ENCODE results near the gene KMT2A.
A peak's percentile ranks its signal among the peaks of the same experiment; 100 is the strongest.
"Not testable (repeated sequence)": the region's sequence is repeated elsewhere in the genome, so short reads cannot be mapped to it uniquely, and the experiment has no call there.

KMT2A gene

GRCh38 chr11:118544010-118544646, 107.8 kb downstream of the KMT2A start:
- Mint-ChIP-seq H3K4me3 (no peak overlapping the region), H3K27me3 (no peaks in the 10 kb centered on the region), H3K9me3 (no peaks in the 10 kb centered on the region), H3K27ac (no peak overlapping the region), H3K4me1 (ENCODE audit: low read depth) (no peaks in the 10 kb centered on the region), H3K36me3 (ENCODE audit: low read depth) (peaks cover 20% of the 10 kb centered on the region)
- intact Hi-C loops (cut with micrococcal nuclease), result no loop called here

- Mint-ChIP-seq H3K4me1 (ENCODE audit: low read depth) (no peaks in the 10 kb centered on the region), H3K27me3 (no peaks in the 10 kb centered on the region), H3K9me3 (no peaks in the 10 kb centered on the region), H3K27ac (no peak overlapping the region), H3K36me3 (ENCODE audit: low read depth) (peaks cover 20% of the 10 kb centered on the region), H3K4me3 (no peak overlapping the region)
- intact Hi-C loops (cut with micrococcal nuclease), result no loop called here
Measured at GRCh38 chr11:118544647-118545010, 108.3 kb downstream of the KMT2A start.

- intact Hi-C loops (cut with micrococcal nuclease), result no loop called here
- H3K27ac Mint-ChIP-seq, result no peak overlapping the region
Measured at GRCh38 chr11:118545533-118545932, 109.2 kb downstream of the KMT2A start.

DNA sequence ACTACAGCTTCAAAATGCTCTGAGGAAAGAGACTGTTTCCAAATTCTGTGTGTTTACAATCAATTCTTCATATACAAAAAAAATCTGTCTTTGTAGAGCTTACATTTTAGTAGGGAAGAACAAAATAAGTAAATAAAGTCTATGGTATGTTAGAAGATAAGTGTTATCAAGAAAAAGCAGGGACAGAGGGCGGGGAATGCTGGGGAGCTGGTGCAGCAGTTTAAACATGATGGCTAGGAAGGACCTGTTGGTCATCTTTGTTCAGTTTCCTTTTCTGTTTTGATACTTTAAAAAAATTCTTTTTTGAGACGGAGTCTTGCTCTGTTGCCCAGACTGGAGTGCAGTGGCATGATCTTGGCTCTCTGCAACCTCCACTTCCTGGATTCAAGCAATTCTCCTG, 110.8 kb downstream of the KMT2A start:
- Mint-ChIP-seq H3K9me3 (no peaks in the 10 kb centered on the region), H3K4me1 (ENCODE audit: low read depth) (no peaks in the 10 kb centered on the region), H3K27ac (no peak overlapping the region), H3K36me3 (ENCODE audit: low read depth) (peaks cover 42% of the 10 kb centered on the region), H3K4me3 (no peak overlapping the region), H3K27me3 (no peaks in the 10 kb centered on the region)
- intact Hi-C loops (cut with micrococcal nuclease), result no loop called here

More at GRCh38 chr11:118545533-118545932, 109.2 kb downstream of the KMT2A start:
- no peaks in the 10 kb centered on the region for H3K4me1 Mint-ChIP-seq (ENCODE audit: low read depth)
- H3K4me3 Mint-ChIP-seq, result no peak overlapping the region
- no peaks in the 10 kb centered on the region for H3K9me3 Mint-ChIP-seq
- H3K27me3 Mint-ChIP-seq, result no peaks in the 10 kb centered on the region
- H3K36me3 Mint-ChIP-seq (ENCODE audit: low read depth), result peaks cover 26% of the 10 kb centered on the region

- Mint-ChIP-seq H3K27me3 (no peaks in the 10 kb centered on the region), H3K9me3 (no peaks in the 10 kb centered on the region), H3K4me3 (no peak overlapping the region), H3K4me1 (ENCODE audit: low read depth) (no peaks in the 10 kb centered on the region), H3K36me3 (ENCODE audit: low read depth) (peaks cover 57% of the 10 kb centered on the region), H3K27ac (no peak overlapping the region)
- intact Hi-C loops (cut with micrococcal nuclease), result no loop called here
Measured at GRCh38 chr11:118552341-118552740, 116.0 kb downstream of the KMT2A start.

DNA sequence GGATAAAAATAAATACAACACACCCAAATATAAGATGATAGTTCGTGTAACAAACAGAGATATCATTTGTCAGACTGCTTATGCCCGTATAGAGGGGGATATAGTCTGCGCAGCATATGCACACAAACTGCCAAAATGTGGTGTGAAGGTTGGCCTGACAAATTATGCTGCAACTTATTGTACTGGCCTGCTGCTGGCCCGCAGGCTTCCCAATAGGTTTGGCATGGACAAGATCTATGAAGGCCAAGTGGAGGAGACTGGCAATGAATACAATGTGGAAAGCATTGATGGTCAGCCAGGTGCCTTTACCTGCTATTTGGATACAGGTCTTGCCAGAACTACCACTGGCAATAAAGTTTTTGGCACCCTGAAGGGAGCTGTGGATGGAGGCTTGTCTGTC, 124.5 kb downstream of the KMT2A start:
- Mint-ChIP-seq H3K4me3 (no peak overlapping the region), H3K4me1 (ENCODE audit: low read depth) (peaks cover 20% of the 10 kb centered on the region), H3K9me3 (no peaks in the 10 kb centered on the region), H3K27me3 (no peaks in the 10 kb centered on the region), H3K27ac (no peak overlapping the region), H3K36me3 (ENCODE audit: low read depth) (peaks cover 7% of the 10 kb centered on the region)
- intact Hi-C loops (cut with micrococcal nuclease), result no loop called here

- Mint-ChIP-seq H3K9me3 (no peaks in the 10 kb centered on the region), H3K27ac (peak overlapping the region; percentile 85), H3K4me3 (peak overlapping the region; percentile 53), H3K36me3 (ENCODE audit: low read depth) (no peaks in the 10 kb centered on the region), H3K27me3 (no peaks in the 10 kb centered on the region), H3K4me1 (ENCODE audit: low read depth) (peaks cover 20% of the 10 kb centered on the region)
- intact Hi-C loops (cut with micrococcal nuclease), result no loop called here
Measured at GRCh38 chr11:118565051-118565450, 128.8 kb downstream of the KMT2A start.

DNA sequence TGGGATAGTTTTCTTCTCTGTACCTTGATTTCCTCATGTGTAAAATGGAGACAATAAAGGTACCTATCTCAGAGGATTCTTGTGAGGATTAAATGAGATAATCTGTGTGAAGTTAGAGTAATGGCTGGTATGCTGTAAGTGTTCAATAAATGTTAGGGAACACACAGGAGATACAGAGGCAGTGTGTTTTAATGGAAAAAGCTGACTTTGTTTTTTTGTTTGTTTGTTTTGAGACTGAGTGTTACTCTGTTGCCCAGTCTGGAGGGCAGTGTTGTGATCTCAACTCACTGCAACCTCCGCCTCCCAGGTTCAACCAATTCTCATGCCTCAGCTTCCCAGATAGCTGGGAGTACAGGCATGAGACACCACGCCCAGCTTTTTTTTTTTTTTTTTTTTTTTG, 133.4 kb downstream of the KMT2A start:
- H3K27me3 Mint-ChIP-seq, result no peaks in the 10 kb centered on the region
- peaks cover 29% of the 10 kb centered on the region for H3K4me1 Mint-ChIP-seq (ENCODE audit: low read depth)
- intact Hi-C loops (cut with micrococcal nuclease), result loop anchor here (5.0 kb wide), 1 partner anchor 167 kb away; the partner anchor contains the start of gene ATP5MG
- no peak overlapping the region for H3K27ac Mint-ChIP-seq
- H3K4me3 Mint-ChIP-seq, result no peak overlapping the region
- H3K36me3 Mint-ChIP-seq (ENCODE audit: low read depth), result peaks cover 14% of the 10 kb centered on the region
- H3K9me3 Mint-ChIP-seq, result no peaks in the 10 kb centered on the region

GRCh38 chr11:118570787-118571186, 134.5 kb downstream of the KMT2A start:
- peaks cover 19% of the 10 kb centered on the region for H3K36me3 Mint-ChIP-seq (ENCODE audit: low read depth)
- H3K27me3 Mint-ChIP-seq, result no peaks in the 10 kb centered on the region
- H3K4me3 Mint-ChIP-seq, result no peak overlapping the region
- no peaks in the 10 kb centered on the region for H3K9me3 Mint-ChIP-seq
- no peak overlapping the region for H3K27ac Mint-ChIP-seq
- peaks cover 30% of the 10 kb centered on the region for H3K4me1 Mint-ChIP-seq (ENCODE audit: low read depth)
- intact Hi-C loops (cut with micrococcal nuclease), result loop anchor here (5.0 kb wide), 1 partner anchor 168 kb away; the partner anchor contains the start of gene ATP5MG

DNA sequence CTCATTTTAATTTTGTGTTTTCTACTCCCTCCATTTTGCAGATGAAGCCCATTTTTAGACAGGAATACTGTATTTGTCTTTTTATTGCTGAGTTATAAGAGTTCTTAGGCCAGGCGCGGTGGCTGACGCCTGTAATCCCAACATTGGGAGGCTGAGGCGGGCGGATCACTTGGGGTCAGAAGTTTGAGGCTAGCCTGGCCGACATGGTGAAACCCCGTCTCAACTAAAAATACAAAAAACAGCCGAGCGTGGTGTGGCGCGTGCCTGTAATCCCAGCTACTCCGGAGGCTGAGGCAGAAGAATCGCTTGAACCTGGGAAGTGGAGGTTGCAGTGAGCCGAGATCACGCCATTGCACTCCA, 135.4 kb downstream of the KMT2A start:
- intact Hi-C loops (cut with micrococcal nuclease), result loop anchor here (2.0 to 5.0 kb wide), 2 partner anchors 135 to 169 kb away; partner anchors contain the start of genes ATP5MG and KMT2A
- Mint-ChIP-seq H3K4me3 (peak overlapping the region; percentile 95), H3K36me3 (ENCODE audit: low read depth) (peaks cover 22% of the 10 kb centered on the region), H3K27ac (peak overlapping the region; percentile 95), H3K4me1 (ENCODE audit: low read depth) (peaks cover 35% of the 10 kb centered on the region)
- H3K27me3 Mint-ChIP-seq, H3K9me3 Mint-ChIP-seq: not testable (repeated sequence)

DNA sequence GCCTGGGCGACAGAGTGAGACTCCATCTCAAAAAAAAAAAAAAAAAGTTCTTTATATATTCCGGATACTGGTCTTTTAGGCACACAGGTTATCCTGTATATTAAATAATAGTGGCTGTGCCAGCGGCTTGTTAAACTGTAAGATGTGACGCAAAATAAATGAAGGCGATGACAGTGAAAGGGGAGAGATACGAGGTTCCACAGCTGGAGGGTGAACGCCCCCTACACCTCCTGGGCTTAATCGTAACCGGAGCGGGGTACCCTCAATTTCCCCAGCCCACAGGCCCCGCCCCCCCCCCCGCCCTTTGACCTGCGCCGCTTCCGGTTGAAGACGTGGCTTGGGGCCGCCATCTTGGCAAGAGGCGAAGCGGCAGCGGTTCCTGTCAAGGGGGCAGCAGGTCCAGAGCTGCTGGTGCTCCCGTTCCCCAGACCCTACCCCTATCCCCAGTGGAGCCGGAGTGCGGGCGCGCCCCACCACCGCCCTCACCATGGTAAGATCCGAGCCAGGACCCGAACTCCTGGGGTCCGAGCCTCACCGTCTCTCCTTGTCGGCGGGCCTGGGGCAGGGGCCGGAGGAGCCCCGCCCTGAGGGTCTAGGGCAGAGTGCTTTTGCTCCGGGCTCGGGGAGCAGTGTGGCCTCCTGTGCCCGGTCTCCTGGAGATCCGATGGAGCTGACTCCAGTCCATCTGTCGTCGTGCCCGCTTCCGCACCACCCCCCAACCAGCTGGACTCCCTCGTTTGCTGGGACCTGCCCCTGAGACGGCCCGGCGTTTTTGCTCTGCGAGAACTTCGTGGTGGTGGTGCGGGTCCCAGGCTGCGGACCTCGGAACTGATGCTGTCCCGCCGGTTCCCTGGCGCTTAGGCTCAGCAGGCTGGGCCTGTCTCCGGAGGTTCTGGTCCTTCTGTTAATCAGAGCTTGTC, 136.0 kb downstream of the KMT2A start, which contains the start of gene ARCN1:
Gene ARCN1, plus strand, starts transcription at position 349 of the 920 bp plus-strand sequence. Its CDS starts 139 bp downstream, at position 488.
- intact Hi-C loops (cut with micrococcal nuclease), result loop anchor here (2.0 to 5.0 kb wide), 2 partner anchors 136 to 170 kb away; partner anchors contain the start of genes ATP5MG and KMT2A
- H3K4me1 Mint-ChIP-seq (ENCODE audit: low read depth), result peaks cover 41% of the 10 kb centered on the region

GRCh38 chr11:118572981-118573550, 136.8 kb downstream of the KMT2A start:
- Mint-ChIP-seq H3K4me1 (ENCODE audit: low read depth) (peaks cover 44% of the 10 kb centered on the region), H3K27ac (peak overlapping the region; percentile 95)
- intact Hi-C loops (cut with micrococcal nuclease), result loop anchor here (2.0 to 5.0 kb wide), 2 partner anchors 136 to 171 kb away; partner anchors contain the start of genes ATP5MG and KMT2A

More for the DNA sequence above, 136.0 kb downstream of the KMT2A start, which contains the start of gene ARCN1:
- H3K9me3 Mint-ChIP-seq, result no peaks in the 10 kb centered on the region
- H3K4me3 Mint-ChIP-seq, result peak within 1 kb of the TSS; percentile 95
- peak within 1 kb of the TSS; percentile 95 for H3K27ac Mint-ChIP-seq
- no peaks in the 10 kb centered on the region for H3K27me3 Mint-ChIP-seq
- H3K36me3 Mint-ChIP-seq (ENCODE audit: low read depth), result peaks cover 28% of the 10 kb centered on the region

GRCh38 chr11:118574636-118575035, 138.3 kb downstream of the KMT2A start:
- H3K4me3 Mint-ChIP-seq, result no peak overlapping the region
- no peak overlapping the region for H3K27ac Mint-ChIP-seq
- H3K9me3 Mint-ChIP-seq, result no peaks in the 10 kb centered on the region
- H3K27me3 Mint-ChIP-seq, result no peaks in the 10 kb centered on the region
- peaks cover 44% of the 10 kb centered on the region for H3K4me1 Mint-ChIP-seq (ENCODE audit: low read depth)
- intact Hi-C loops (cut with micrococcal nuclease), result loop anchor here (5.0 kb wide), 1 partner anchor 172 kb away; the partner anchor contains the start of gene ATP5MG
- H3K36me3 Mint-ChIP-seq (ENCODE audit: low read depth), result peaks cover 32% of the 10 kb centered on the region

More at GRCh38 chr11:118572981-118573550, 136.8 kb downstream of the KMT2A start:
- Mint-ChIP-seq H3K27me3 (no peaks in the 10 kb centered on the region), H3K9me3 (no peaks in the 10 kb centered on the region), H3K4me3 (peak overlapping the region; percentile 95), H3K36me3 (ENCODE audit: low read depth) (peaks cover 32% of the 10 kb centered on the region)

All from dendritic cell treated with granulocyte-macrophage colony-stimulating factor and Interleukin-4, amounts not matched to agents 40 ng/mL and 50 ng/mL, for 4 days (primary cell).